Effector memory CD4-positive, alpha-beta T cell (primary cell): Measurements from ENCODE around the gene ASXL1.

Experiments used
- DNase-seq, 3 donors: peaks; one replicate each; pipeline ENCODE4 v3.0.0-alpha.2; 2020
- H3K27ac ChIP-seq: 2 replicates; pipeline ENCODE4 v1.7.0; 2013; ENCODE audit warnings: mild to moderate bottlenecking, low read length, moderate library complexity; ENCODE audit not compliant: insufficient read depth, poor library complexity, severe bottlenecking
- H3K27me3 ChIP-seq: replicated peaks from 2 replicates; pipeline ENCODE4 v1.7.0; 2013; ENCODE audit warnings: mild to moderate bottlenecking, low read length; ENCODE audit not compliant: insufficient read depth, control insufficient read depth, poor library complexity, severe bottlenecking
- H3K36me3 ChIP-seq: 2 replicates; pipeline ENCODE4 v1.7.0; 2013; ENCODE audit warnings: mild to moderate bottlenecking, low read length, moderate library complexity; ENCODE audit not compliant: control insufficient read depth, insufficient read depth
- H3K4me1 ChIP-seq: 2 replicates; pipeline ENCODE4 v1.7.0; 2013; ENCODE audit warnings: low read length, mild to moderate bottlenecking; ENCODE audit not compliant: control insufficient read depth, insufficient read depth, poor library complexity, severe bottlenecking
- H3K4me3 ChIP-seq: 2 replicates; pipeline ENCODE4 v1.7.0; 2013; ENCODE audit warnings: low read length, low read depth, mild to moderate bottlenecking; ENCODE audit not compliant: insufficient read depth, poor library complexity, severe bottlenecking
- H3K9me3 ChIP-seq: 2 replicates; pipeline ENCODE4 v1.7.0; 2013; ENCODE audit warnings: mild to moderate bottlenecking, low read length, moderate library complexity; ENCODE audit not compliant: control insufficient read depth

ASXL1 gene

DNA sequence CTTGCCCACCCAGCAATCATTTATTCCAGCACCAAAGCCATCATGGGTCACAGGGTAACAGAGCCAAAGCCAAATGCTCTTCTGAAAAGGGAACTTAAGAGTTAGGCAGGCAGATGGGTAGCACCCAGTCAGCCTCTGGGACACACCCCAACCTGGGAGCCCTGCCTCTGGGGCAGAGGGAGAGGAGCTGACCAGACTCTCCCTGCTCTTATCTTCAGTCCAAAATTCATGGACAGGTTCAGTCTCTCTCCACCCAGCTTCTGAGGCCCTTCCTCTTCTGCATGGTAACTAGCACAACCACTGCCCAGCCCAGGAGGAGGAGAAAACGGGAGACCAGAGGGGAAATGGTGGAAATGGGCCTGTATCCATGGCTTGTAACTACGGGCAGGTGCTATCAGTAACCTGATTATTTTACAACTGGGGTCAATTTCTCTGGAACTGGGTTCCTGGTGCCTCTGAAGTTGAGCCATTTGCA lies 121.6 kb downstream of the ASXL1 start:
- Histone ChIP-seq H3K9me3 (no peaks in the 10 kb centered on the region), H3K4me3 (no peak overlapping the region), H3K27ac (no peak overlapping the region), H3K36me3 (peaks cover 6% of the 10 kb centered on the region), H3K27me3 (no peaks in the 10 kb centered on the region), H3K4me1 (peaks cover 14% of the 10 kb centered on the region)
- no peak for DNase-seq

- no peaks in the 10 kb centered on the region for H3K36me3 ChIP-seq
- no peaks in the 10 kb centered on the region for H3K9me3 ChIP-seq
- H3K27ac ChIP-seq: no peak overlapping the region
- no peak overlapping the region for H3K4me3 ChIP-seq
- H3K27me3 ChIP-seq: no peaks in the 10 kb centered on the region
- no peak for DNase-seq
- H3K4me1 ChIP-seq: peaks cover 17% of the 10 kb centered on the region
Observed at GRCh38 chr20:32480371-32481241, 122.5 kb downstream of the ASXL1 start.

DNA sequence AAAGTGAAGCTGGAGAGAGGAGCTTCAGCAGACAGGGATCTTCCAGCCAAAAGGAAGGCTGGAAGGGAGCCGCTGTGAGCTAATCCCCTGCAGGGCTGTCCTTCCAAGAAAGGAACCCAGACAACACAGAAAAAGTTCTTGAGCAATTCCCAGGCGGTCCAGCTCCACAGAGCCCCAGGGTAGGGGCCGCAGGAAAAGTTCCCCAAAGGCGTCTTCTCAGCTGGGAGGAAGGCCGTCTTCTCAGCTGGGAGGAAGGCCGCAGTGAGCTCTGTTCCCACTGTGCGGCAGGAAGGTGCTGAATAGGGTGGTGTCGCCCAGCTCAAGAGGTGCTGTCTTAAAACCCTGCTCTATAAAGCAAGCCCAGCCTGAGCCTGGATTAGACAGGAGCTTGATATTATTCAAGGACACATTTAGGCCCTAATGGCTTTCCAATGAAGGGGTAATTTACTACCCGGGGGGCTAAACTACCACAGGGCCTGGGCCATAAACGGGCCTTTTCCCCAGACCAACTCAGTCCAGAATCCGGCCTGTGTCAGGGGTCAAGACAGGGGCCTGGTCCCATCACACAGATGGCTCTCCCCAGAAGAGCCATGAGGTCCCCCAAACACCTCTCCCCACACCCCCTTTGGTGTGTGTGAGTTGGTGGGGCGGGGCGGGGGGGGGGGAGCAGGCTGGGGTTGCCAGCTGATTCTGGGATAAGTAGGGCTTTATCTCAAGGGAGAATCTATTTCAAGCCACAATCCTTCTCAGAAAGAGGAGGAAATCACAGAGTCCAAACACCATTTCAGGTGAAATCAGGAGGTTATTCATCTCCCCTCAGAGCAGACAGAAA lies 123.4 kb downstream of the ASXL1 start:
- peaks cover 21% of the 10 kb centered on the region for H3K4me1 ChIP-seq
- H3K27me3 ChIP-seq: no peaks in the 10 kb centered on the region
- peak overlapping the region; percentile 48 for H3K27ac ChIP-seq
- no peak overlapping the region for H3K4me3 ChIP-seq
- peaks cover 5% of the 10 kb centered on the region for H3K36me3 ChIP-seq
- H3K9me3 ChIP-seq: no peaks in the 10 kb centered on the region
- DNase-seq: no peak

DNA sequence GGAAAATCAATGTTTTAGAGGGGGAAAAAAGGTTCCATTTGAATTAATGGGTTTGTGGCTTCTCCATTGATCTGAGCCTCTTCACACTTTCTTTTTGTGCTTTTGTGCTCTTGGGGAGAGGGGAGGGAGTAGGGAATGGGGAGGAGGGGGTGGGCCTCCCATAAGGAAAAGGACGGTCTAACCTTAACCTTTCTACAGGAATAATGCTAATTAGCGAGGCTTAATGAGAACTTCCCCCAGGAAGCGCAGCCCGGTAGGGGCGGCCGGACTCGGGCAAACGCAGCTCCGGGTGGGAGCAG lies 124.0 kb downstream of the ASXL1 start:
- no peaks in the 10 kb centered on the region for H3K27me3 ChIP-seq
- DNase-seq: no peak
- H3K27ac ChIP-seq: peak overlapping the region; percentile 48
- H3K36me3 ChIP-seq: peaks cover 6% of the 10 kb centered on the region
- H3K4me1 ChIP-seq: peaks cover 21% of the 10 kb centered on the region
- peak overlapping the region; percentile 56 for H3K4me3 ChIP-seq
- H3K9me3 ChIP-seq: no peaks in the 10 kb centered on the region

DNA sequence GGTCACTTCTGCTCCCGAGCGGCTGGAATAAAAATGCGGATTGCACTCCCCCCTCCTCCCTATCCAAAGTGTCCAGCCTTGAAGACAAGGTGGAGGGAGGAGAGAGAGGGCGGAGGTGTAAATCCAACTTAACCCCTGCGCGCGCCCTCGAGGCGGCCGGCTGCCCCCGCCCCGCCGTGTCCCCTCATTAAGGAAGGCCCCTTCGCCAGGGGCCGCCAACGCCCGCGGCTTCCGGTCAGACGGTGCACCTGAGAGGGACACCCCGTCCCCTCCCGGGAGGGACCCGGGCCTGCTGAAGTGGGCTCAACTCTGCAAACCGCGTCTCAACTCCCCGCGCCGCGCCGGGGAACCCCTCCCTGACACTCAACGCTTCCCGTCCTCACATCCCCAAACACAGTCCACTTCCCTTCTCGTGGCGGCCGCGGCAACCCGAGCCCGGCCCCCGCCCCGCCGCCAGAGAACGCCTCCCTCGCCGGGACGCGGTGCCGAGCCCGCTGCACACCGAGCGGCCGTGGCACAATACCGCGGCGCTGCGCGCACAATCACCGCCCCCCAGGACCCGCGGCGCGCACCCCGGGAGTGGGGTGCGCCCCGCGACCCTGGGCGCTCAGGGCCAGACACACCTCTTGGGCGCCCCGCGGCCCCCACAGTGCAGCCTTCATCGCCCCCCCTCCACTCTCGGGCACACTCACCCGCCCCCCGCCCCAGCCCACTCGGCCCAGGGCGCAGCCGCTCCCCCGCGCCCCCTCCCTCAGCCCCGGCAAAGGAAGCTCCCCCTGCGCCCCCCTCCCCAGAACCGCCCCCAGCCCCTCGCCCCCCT lies 124.5 kb downstream of the ASXL1 start:
- H3K9me3 ChIP-seq: no peaks in the 10 kb centered on the region
- peak; percentile 15 to 22 (median 21) for DNase-seq
- peaks cover 21% of the 10 kb centered on the region for H3K4me1 ChIP-seq
- peak overlapping the region; percentile 56 for H3K4me3 ChIP-seq
- no peaks in the 10 kb centered on the region for H3K27me3 ChIP-seq
- H3K27ac ChIP-seq: peak overlapping the region; percentile 48
- H3K36me3 ChIP-seq: peaks cover 6% of the 10 kb centered on the region

DNA sequence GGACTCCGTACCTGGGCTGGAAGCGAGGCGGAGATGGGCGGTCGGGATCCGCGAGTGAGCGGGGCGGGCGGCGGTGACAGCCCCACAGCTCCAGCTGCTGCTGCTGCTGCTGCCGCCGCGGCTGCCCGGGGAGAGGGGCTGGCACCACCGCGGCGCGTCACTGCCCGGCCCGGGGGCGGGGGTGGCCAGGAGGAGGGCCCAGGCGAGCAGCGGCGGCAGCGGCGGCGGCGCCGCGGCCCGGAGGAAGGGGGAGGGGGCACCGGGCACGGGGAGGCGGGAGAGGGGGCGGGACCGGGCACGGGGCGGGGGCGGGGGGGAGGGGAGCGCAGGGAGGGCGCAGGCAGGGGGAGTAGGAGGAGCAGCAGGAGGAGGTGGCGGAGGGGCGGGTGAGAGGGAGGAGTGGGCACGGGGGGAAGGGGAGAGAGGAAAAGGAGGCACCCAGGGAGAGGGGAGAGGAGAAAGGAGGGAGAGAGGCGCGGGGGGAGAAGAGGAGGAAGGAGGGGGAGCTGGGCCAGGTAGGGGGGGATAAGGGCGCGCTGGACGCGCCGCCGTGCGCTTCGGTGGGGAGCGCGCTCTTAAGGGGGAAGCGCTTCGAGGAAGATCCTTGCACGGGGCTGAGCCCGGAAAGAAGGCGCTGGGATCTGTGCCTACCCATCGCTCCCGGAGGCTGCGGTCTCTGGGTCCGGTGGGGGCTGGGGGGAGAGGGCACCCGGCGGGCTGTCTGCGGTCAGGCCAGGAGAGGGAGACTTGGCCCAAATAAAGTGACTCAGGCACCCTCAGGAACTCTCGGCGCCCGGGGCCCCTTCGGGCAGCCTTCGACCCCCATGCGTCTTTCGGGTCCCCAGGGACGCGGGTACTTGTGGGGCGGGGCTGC lies 125.5 kb downstream of the ASXL1 start:
- DNase-seq: peak; percentile 60 to 65 (median 65)
- Histone ChIP-seq H3K4me1 (peaks cover 21% of the 10 kb centered on the region), H3K4me3 (peak overlapping the region; percentile 72), H3K27me3 (no peaks in the 10 kb centered on the region), H3K36me3 (peaks cover 6% of the 10 kb centered on the region), H3K27ac (peak overlapping the region; percentile 67), H3K9me3 (no peaks in the 10 kb centered on the region)

DNA sequence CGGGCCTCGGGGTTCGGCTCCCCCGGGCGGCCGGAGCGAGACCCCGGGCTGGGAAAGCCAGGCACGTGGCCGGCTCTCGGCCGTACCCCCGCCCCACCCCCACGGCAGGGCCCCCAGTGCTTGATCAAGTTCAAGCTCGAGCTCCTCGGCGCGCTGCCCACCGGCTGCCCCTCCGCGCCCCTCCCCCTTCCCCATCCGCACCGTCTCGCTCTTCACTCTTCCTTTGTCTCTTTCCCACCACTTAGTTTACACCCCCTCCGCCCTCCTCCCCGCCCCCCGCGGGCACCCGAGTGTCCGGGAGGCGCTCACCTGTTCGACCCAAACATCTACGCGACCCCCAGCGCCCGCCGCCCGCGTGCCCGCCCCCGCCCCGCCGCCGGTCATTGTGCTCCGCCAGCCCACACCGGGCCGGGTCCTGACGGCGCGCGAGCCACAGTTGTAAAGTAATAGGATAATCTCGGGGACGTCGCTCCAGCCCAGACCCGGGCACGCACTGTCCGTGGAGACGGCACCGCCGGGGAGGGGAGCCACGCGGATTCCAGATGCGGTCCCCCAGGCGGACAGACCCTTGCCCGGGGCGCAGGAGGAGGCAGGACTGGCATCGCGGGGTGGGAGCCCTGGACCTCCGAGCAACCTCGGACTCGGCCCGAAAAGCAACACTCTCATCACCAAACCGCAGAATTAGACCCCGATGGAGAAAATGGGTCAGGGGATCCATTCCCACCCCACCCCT lies 126.3 kb downstream of the ASXL1 start:
- H3K4me3 ChIP-seq: peak overlapping the region; percentile 72
- H3K27ac ChIP-seq: peak overlapping the region; percentile 67
- H3K4me1 ChIP-seq: peaks cover 21% of the 10 kb centered on the region
- H3K9me3 ChIP-seq: no peaks in the 10 kb centered on the region
- peaks cover 6% of the 10 kb centered on the region for H3K36me3 ChIP-seq
- H3K27me3 ChIP-seq: no peaks in the 10 kb centered on the region
- peak in 2 of 3 donors; percentile 15 to 27 for DNase-seq

DNA sequence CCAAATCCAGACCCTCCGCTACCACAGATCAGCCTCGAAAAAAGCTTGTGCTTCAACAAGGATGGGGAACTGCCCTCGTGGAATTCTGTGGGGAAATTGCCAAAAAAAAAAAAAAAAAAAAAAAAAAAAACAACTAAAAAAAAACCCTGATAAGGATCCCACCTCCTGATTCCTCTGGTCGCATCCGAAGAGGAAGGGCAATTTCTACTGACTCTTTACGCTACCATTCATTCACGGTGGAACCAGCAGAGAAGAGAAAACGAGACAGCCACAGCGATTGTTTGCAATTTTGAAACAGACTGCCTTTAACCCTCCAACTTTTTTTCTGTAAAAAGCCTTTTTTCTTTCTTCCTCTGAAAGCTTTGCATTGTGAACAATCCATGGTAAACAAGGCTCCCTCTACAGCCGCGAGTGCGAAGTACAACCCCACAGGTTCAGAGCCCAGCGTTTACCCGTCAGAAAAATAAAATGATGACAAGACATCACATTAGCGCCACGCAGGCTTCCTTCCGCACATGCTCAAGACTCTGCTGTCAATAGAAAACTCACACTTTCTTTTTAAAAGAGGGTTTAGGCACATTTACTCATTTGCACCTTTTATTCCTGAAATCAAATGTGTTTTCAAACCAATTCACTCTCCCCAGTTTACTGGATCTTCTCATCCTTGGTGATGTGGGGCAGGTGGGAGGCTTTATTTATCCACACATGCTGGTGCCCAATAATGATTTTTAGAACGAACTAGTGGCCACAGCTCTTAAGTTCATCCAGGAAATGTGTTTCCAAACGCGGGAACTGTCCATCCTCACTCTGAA lies 127.0 kb downstream of the ASXL1 start:
- Histone ChIP-seq H3K4me3 (peak overlapping the region; percentile 72), H3K27me3 (no peaks in the 10 kb centered on the region), H3K27ac (peak overlapping the region; percentile 67), H3K4me1 (peaks cover 21% of the 10 kb centered on the region), H3K36me3 (peaks cover 6% of the 10 kb centered on the region), H3K9me3 (no peaks in the 10 kb centered on the region)
- DNase-seq: peak; percentile 51 to 75 (median 66)
